Activated CD8-positive, alpha-beta T cell treated with anti-CD3 and anti-CD28 coated beads, Interleukin-2, amount 10 ng/mL, durations not matched to agents 7 days and 5 days (primary cell): ENCODE data around the gene AGAP1. TPM values are rescaled to one million over a fixed set of nuclear protein-coding genes. Genes with fewer than 3 reads are reported as not detected.

Experiments
- ATAC-seq: fragments of 150-1000 bp; cut with Tn5 transposase; one replicate; pipeline ENCODE4 v1.10.0; 2021; ENCODE audit warnings: moderate library complexity
- CTCF ChIA-PET: fragments of 350-600 bp; sonication (Branson Sonifier 250); formaldehyde crosslinking; loops from one replicate; lab custom pipeline; 2021; ENCODE audit warnings: antibody characterized with exemption; lab: Charles Lee
- POLR2A ChIA-PET: fragments of 350-600 bp; sonication (Branson Sonifier 250); formaldehyde crosslinking; loops from one replicate; lab custom pipeline; 2021; ENCODE audit warnings: antibody characterized with exemption; lab: Charles Lee
- DNase-seq: peaks from one replicate; pipeline ENCODE4 v3.0.0-alpha.2; 2020
- H3K27ac Mint-ChIP-seq: one replicate; pipeline ENCODE4 v1.8.0; 2021; ENCODE audit warnings: mild to moderate bottlenecking, mixed read lengths
- H3K27me3 Mint-ChIP-seq: one replicate; pipeline ENCODE4 v1.8.0; 2021; ENCODE audit warnings: low read depth, mixed read lengths
- H3K36me3 Mint-ChIP-seq: one replicate; pipeline ENCODE4 v1.8.0; 2021; ENCODE audit warnings: low read depth, mixed read lengths
- H3K4me1 Mint-ChIP-seq: one replicate; pipeline ENCODE4 v1.8.0; 2021; ENCODE audit warnings: low read depth, mixed read lengths
- H3K4me3 Mint-ChIP-seq: one replicate; pipeline ENCODE4 v1.8.0; 2021; ENCODE audit warnings: mild to moderate bottlenecking, mixed read lengths
- H3K9me3 Mint-ChIP-seq: one replicate; pipeline ENCODE4 v1.8.0; 2022; ENCODE audit warnings: mixed read lengths; ENCODE audit not compliant: insufficient read depth
- total RNA-seq, 2 experiments: library from RNA; stranded (reverse); gene quantifications; one replicate each; pipeline ENCODE4 v1.2.3, GENCODE V29; 2021

The AGAP1 gene
- total RNA-seq, 2 experiments from 2014 or later: 0.82 to 1.3 TPM

DNA sequence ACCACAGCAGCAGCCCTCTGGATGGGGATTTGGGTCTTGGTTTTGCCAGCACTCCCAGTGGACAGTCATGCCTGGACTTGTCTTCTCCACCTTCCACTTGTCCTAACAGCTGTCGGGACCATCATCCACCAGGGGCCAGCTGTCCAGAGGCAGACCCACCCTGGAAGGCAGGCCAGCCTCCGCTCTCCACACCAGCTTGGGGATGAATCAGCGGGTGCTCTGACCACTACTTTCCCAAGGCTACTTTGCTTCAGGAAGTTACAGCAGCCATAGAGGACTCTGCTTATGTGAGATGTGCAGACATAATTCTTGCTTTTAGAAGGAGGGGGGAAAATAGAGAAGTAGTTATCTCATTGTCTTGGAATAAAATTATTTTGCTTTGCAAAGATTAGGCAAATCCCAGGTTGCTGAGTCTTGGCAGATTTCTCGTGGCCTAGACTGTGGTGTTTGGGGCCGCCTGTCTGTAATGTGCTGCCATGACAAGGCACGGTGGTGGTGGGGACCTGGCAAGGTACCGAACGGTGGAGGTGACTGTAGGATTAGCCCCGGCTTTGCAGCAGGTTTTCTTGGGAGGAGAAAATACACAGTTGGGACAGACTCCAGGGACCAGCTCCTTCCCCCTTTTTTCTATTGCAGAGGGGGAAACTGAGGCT, 148.7 kb downstream of the AGAP1 start:
- CTCF ChIA-PET: no interaction called here
- POLR2A ChIA-PET: no interaction called here
- Mint-ChIP-seq H3K9me3 (no peaks in the 10 kb centered on the region), H3K27ac (no peak overlapping the region), H3K4me1 (no peaks in the 10 kb centered on the region), H3K27me3 (peaks cover 2% of the 10 kb centered on the region), H3K36me3 (no peaks in the 10 kb centered on the region), H3K4me3 (no peak overlapping the region)
- DNase-seq: no peak
- ATAC-seq: no peak

DNA sequence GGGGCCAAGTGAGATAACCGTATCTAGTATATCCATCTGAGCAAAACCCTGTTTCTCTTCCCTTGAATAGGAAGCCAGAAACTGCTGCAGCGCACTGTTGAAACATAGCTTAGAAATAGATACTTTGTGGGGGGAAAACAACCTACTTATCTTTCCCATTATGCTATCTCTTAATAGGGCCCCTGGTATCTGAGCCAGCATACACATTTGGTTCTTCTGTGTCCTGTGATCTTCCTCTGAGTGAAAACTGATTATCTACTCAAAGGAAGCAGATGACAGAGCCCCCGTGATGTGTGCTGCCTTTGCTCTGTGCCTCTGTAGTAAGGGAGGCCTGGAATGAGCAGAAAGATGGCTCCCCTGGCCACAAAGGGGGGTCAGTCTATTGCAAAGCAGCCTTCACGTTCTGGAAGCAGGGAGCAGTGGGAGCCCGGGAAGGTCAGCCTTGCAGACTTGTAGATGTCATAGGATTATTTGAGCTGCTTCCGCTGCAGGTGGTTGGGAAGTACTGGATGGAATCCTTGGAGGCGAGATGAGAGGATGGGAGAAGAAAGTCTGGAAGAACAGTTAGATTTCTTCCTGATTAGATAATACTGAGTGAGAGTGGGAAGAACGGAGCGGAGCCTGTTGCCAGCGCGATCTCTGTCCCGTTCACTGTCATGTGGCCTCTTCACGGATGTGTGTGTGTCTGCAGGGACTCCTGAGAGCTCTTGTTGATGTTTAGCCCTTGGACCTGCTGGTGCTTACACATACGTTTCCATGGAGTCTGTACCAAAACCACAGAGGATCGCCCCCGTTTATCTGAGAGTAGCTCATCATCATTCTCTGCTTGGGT, 150.1 kb downstream of the AGAP1 start:
- ATAC-seq (no peak), DNase-seq (no peak)
- peaks cover 1% of the 10 kb centered on the region for H3K27me3 Mint-ChIP-seq
- ChIA-PET POLR2A (no interaction called here), CTCF (no interaction called here)
- no peaks in the 10 kb centered on the region for H3K36me3 Mint-ChIP-seq
- no peak overlapping the region for H3K4me3 Mint-ChIP-seq
- H3K4me1 Mint-ChIP-seq: no peaks in the 10 kb centered on the region
- H3K27ac Mint-ChIP-seq: no peak overlapping the region
- no peaks in the 10 kb centered on the region for H3K9me3 Mint-ChIP-seq

DNA sequence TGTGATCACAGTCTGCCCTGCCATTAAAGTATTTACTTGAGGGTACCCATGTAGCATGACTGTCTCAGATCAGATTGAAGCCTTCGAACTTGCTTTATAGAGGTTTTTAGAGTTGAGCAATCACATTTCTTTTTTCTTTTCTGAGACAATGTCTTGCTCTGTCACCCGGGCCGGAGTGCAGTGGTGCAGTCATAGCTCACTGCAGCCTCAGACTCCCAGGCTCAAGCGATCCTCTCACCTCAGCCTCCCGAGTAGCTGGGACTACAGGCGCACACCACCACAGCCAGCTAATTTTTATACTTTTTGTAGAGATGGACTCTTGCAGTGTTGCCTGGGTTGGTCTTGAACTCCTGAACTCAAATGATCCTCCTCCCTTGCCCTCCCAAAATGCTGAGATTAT, 153.4 kb downstream of the AGAP1 start:
- Mint-ChIP-seq H3K27ac (no peak overlapping the region), H3K27me3 (no peaks in the 10 kb centered on the region), H3K4me1 (no peaks in the 10 kb centered on the region), H3K4me3 (no peak overlapping the region), H3K36me3 (no peaks in the 10 kb centered on the region), H3K9me3 (no peaks in the 10 kb centered on the region)
- ChIA-PET CTCF (no interaction called here), POLR2A (no interaction called here)
- ATAC-seq (no peak), DNase-seq (no peak)

DNA sequence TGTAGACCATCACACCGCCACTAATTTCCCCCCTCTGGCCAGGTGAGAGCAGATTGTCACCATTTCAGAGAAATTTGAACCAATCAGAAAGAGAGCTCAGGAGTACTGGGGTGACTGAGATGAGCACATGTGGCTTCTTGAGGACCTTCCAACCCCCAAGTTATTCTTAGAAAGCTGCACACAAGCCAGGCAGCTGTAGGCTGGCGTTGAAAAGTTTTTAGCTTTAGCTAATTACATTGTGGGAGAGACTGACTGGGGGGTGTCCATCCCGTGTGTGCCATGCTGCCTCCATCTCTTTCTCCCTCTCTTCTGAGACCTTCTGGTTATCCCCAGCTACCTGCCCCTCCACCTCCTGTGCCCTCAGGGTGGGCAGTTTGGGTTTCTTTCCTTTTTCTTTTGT, 154.0 kb downstream of the AGAP1 start:
- H3K27me3 Mint-ChIP-seq: no peaks in the 10 kb centered on the region
- CTCF ChIA-PET: no interaction called here

DNA sequence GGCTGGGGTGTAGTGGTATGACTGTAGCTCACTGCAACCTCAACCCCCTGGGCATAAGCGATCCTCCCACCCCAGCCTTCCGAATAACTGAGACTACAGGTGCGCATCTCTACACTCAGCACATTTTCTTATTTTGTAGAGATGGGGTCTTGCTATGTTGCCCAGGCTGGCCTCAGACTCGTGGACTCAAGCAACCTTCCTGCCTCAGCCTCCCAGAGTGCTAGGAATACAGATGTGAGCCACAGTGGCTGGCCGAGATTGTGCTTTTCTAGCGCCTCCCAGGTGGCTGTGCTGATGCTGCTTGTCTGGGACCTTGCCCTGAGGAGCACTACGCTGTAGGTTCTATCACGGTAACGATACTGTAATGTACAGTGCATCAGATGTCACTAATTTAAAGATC, 155.6 kb downstream of the AGAP1 start:
- Mint-ChIP-seq H3K27ac (no peak overlapping the region), H3K9me3 (no peaks in the 10 kb centered on the region), H3K27me3 (no peaks in the 10 kb centered on the region), H3K36me3 (no peaks in the 10 kb centered on the region), H3K4me3 (no peak overlapping the region), H3K4me1 (no peaks in the 10 kb centered on the region)
- ATAC-seq: no peak
- POLR2A ChIA-PET: no interaction called here
- CTCF ChIA-PET: no interaction called here
- no peak for DNase-seq

More for the DNA sequence above, 154.0 kb downstream of the AGAP1 start:
- POLR2A ChIA-PET: no interaction called here
- H3K4me3 Mint-ChIP-seq: no peak overlapping the region
- H3K4me1 Mint-ChIP-seq: no peaks in the 10 kb centered on the region
- no peaks in the 10 kb centered on the region for H3K9me3 Mint-ChIP-seq
- DNase-seq (no peak), ATAC-seq (no peak)
- H3K27ac Mint-ChIP-seq: no peak overlapping the region
- no peaks in the 10 kb centered on the region for H3K36me3 Mint-ChIP-seq

DNA sequence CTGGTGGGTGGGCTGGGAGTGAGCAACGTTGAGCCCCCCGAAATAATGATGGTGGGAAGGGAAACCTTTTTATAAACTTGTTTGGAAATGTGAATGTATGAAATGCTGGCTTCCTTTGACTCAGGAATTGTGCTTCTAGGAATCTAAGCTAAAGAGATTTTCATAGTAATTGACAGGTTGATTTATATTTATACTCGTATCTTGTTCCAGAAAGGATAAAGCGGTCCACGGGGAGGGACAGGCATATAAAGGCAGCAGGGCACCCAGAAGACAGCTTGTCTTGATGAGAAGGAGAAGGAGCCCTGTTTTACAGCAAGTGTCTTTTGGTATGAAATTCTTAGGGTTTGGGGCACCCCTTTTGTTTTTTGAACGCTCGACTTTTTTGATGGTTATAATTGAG, 157.8 kb downstream of the AGAP1 start:
- no peaks in the 10 kb centered on the region for H3K9me3 Mint-ChIP-seq
- ChIA-PET CTCF (no interaction called here), POLR2A (no interaction called here)
- no peaks in the 10 kb centered on the region for H3K36me3 Mint-ChIP-seq
- DNase-seq: no peak
- no peak for ATAC-seq
- H3K4me1 Mint-ChIP-seq: no peaks in the 10 kb centered on the region
- peaks cover 3% of the 10 kb centered on the region for H3K27me3 Mint-ChIP-seq
- no peak overlapping the region for H3K4me3 Mint-ChIP-seq
- no peak overlapping the region for H3K27ac Mint-ChIP-seq

DNA sequence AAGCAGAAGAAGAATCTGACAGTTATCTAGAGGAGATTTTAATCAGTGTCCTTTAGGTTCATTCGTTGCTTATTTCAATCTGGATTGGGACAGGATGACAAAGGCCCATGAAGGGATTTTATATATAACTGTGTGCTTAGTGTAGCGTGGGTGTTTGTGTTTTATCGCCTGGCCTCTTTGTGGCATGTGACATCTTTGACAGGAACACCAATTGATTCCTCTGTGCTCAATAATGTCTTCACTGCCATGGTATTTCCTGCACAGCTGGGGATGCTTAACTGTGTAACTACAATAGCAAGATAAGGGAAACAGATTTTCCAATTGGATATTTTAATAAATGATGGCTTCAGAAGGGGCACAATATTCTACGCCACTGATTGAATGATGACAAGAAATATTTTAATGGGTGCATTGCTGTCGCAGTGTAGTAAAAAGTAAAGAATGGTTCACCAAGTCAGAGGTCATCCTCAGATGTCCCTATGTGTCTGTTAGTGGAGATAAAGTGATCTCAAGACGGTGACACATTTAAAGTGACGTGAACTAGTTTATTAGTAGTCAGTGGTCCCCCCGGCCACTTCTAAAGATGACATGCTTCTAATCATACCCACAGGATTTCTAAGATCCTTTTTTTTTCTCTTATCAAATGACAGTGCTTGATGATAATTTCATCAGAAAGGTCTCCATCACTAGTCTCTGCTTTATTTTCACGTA, 160.4 kb downstream of the AGAP1 start:
- Mint-ChIP-seq H3K36me3 (no peaks in the 10 kb centered on the region), H3K9me3 (no peaks in the 10 kb centered on the region), H3K27me3 (peaks cover 18% of the 10 kb centered on the region), H3K27ac (no peak overlapping the region), H3K4me3 (no peak overlapping the region), H3K4me1 (no peaks in the 10 kb centered on the region)
- ChIA-PET CTCF (no interaction called here), POLR2A (no interaction called here)
- DNase-seq (no peak), ATAC-seq (no peak)

DNA sequence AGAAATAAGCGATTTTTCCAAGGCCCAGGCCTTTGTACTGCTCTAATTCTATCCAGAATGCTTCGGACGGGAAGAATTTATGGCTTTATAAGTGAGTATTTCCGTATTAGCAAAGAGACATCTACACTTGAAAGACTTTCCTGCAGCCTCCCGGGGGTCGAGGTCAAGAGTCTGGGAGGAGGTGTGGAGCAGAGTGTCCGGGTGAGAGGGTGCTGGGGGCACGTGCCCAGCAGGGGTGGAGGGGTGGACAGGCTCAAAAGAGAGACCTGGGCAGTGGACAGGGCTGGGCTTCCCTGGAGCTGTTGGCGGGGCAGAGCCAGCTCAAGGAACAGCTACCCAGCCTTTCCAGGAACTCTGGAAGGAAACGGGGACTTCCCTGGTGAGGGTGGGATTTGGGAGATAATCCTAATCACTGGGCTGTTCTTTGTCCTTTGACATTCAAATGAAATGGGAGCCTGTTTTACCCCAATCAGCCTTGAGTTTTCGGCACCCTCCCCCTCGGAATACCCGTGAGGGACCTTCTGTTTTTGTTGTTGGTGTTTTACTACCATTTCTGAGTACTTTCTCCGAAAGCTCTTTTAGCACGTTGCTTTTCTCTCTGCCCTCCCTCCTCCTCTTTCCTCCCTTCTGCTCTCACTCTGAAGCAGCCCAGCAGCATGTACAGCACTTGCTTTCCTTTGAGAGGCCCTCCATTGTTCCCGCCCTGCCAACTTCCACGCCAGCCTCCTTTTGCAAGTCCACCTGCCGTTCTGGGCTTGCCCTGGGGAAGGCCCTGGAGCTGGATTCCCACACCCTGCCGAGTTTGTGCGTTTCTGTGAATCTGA, 164.7 kb downstream of the AGAP1 start:
- peaks cover 24% of the 10 kb centered on the region for H3K27me3 Mint-ChIP-seq
- DNase-seq: no peak
- H3K36me3 Mint-ChIP-seq: no peaks in the 10 kb centered on the region
- H3K9me3 Mint-ChIP-seq: no peaks in the 10 kb centered on the region
- H3K4me1 Mint-ChIP-seq: no peaks in the 10 kb centered on the region
- no peak overlapping the region for H3K27ac Mint-ChIP-seq
- POLR2A ChIA-PET: no interaction called here
- CTCF ChIA-PET: no interaction called here
- ATAC-seq: no peak
- H3K4me3 Mint-ChIP-seq: no peak overlapping the region

DNA sequence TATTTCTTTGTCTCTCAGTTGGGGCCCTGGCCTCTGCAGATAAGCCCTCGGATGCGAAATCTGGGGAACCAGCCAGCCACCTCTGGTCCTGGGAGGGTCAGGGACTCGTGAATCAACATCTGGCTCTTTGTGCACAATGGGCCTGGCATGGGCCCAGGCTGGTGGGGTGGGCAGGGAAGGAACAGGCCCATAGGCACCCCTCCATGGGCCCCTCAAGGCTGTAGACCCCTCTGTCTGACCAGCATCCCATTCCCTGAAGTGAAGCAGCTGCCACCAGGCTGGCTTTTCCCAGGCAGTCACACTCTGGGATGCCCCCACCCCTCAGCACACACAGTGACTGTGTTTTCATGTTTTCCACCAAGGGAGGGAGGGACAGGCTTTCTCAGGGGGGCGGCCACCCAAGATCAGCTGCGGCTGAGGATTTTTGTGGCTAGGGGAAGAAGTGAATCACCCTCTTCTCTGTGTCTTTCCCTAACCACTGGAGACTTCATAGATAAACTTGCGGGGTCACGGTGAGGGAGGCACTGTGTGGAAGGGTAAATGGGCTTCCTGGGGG, 166.0 kb downstream of the AGAP1 start:
- Mint-ChIP-seq H3K4me1 (no peaks in the 10 kb centered on the region), H3K4me3 (no peak overlapping the region), H3K36me3 (no peaks in the 10 kb centered on the region), H3K9me3 (no peaks in the 10 kb centered on the region), H3K27me3 (peaks cover 28% of the 10 kb centered on the region), H3K27ac (no peak overlapping the region)
- DNase-seq (no peak), ATAC-seq (no peak)
- CTCF ChIA-PET: no interaction called here
- POLR2A ChIA-PET: no interaction called here

DNA sequence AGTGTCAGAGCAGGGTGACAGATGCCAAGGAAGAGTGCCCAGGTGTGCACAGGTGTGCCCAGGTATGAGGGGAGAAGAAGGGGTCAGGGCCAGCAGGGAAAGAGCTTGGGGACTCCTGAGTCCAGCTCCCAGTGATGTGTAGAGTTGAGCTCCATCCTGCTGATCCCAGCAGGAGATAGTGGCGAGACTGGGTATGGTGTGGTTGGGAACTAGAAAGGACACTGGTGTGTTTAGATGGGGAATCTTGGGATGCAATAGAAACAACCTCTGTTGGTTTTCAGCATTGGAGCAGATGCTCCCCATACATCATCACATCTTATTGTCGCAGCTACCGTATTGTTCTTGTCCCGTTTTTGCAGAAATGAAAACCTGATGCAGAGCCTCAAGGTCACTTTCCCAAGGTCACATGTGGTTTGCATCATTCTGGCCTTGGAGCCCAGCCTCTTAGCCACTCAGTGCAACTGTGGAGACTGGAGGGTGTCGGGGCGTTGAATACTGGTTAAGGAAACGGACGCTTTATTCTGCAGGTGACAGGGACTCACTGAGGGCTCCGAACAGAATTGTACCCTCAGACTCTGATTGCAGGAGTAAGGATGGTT, 166.7 kb downstream of the AGAP1 start:
- H3K9me3 Mint-ChIP-seq: no peaks in the 10 kb centered on the region
- POLR2A ChIA-PET: no interaction called here
- H3K4me1 Mint-ChIP-seq: no peaks in the 10 kb centered on the region
- no peak for ATAC-seq
- no peak for DNase-seq
- no peak overlapping the region for H3K4me3 Mint-ChIP-seq
- peaks cover 29% of the 10 kb centered on the region for H3K27me3 Mint-ChIP-seq
- no peaks in the 10 kb centered on the region for H3K36me3 Mint-ChIP-seq
- CTCF ChIA-PET: no interaction called here
- H3K27ac Mint-ChIP-seq: no peak overlapping the region

DNA sequence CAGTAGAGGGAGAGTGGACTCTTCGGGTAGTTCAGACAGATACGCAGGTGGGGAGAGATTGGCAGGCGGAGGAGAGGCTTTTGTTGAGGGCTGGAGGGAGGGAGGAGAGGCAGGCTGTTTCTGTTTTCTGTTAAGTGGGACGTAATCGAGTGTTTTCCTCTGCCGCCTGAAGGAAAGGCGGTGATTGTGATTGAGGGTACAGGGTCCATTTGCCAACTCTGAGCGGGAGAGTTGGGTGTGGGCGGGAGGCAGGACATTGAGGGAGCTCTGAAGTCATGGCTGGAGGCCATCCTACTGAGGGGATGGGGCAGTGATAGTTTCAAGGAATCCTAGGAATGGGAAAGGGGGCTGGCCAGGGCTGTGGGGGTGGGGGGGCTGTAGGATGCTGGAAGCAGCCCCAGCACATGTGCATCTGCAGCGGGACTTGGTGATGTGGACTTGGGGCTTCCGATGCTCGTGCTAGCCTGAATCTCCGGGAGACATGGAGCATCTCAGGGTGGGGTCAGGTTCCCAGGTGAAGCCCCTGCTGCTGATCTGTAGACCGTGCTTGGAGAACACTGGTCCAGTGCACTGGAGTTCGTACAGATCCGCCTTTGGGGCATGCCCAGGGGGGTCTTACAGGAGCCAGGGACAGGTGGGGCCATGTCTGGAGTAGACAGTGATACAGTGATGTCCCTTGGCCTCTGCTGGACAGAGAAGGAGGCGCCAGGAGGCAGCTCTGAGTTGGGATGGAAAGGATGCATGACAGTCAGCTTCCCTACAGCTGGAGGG, 167.5 kb downstream of the AGAP1 start:
- peaks cover 35% of the 10 kb centered on the region for H3K27me3 Mint-ChIP-seq
- H3K4me1 Mint-ChIP-seq: no peaks in the 10 kb centered on the region
- ATAC-seq (no peak), DNase-seq (no peak)
- no peaks in the 10 kb centered on the region for H3K9me3 Mint-ChIP-seq
- H3K27ac Mint-ChIP-seq: no peak overlapping the region
- no peaks in the 10 kb centered on the region for H3K36me3 Mint-ChIP-seq
- CTCF ChIA-PET: no interaction called here
- no peak overlapping the region for H3K4me3 Mint-ChIP-seq
- POLR2A ChIA-PET: no interaction called here
